Measurements from ENCODE around the gene LRRC75B. TPM values are rescaled to one million over a fixed set of nuclear protein-coding genes. Genes with fewer than 3 reads are reported as not detected.
"Not testable (repeated sequence)": the region's sequence is repeated elsewhere in the genome, so short reads cannot be mapped to it uniquely, and the experiment has no call there.

Gene LRRC75B
- 10 to 100 TPM in 1 of 2 donors, 1 to 10 TPM in 1; 8.5 to 11.3 TPM for polyA plus RNA-seq

- WGBS, 2 donors: 5% methylated on average over 69 to 72 of the region's 72 CpGs
- Histone ChIP-seq H3K27me3 (ENCODE audit: control insufficient read depth in 1 of 2, insufficient read depth in 2 of 2, low read length in 2 of 2) (no peaks in the 10 kb centered on the region), H3K9me3 (ENCODE audit: control insufficient read depth in 2 of 2, insufficient read depth in 1 of 2, low read depth in 1 of 2, low read length in 1 of 2) (peaks cover 0 to 2% of the 10 kb centered on the region in 2 donors), H3K4me1 (ENCODE audit: control insufficient read depth in 2 of 2, insufficient read depth in 2 of 2, low read length in 1 of 2) (peaks cover 0 to 17% of the 10 kb centered on the region in 2 donors), H3K27ac (ENCODE audit: low read depth in 2 of 2, low read length in 1 of 2) (peak within 1 kb of the TSS; percentile 65 to 72), H3K4me3 (ENCODE audit: low read depth in 1 of 2, low read length in 2 of 2) (peak within 1 kb of the TSS; percentile 62 to 71), H3K36me3 (ENCODE audit: control insufficient read depth in 2 of 2, insufficient read depth in 2 of 2, low read length in 1 of 2) (peaks cover 0 to 1% of the 10 kb centered on the region in 2 donors)
These were observed at the start of gene LRRC75B for GRCh38 chr22:24592851-24593558. Gene LRRC75B (minus strand): TSS chr22:24593073. CDS start chr22:24593039, 34 bp downstream.

- not testable (repeated sequence) for H3K36me3 ChIP-seq (ENCODE audit: control insufficient read depth in 2 of 2, insufficient read depth in 2 of 2, low read length in 1 of 2); H3K4me1 ChIP-seq (ENCODE audit: control insufficient read depth in 2 of 2, insufficient read depth in 2 of 2, low read length in 1 of 2); H3K9me3 ChIP-seq (ENCODE audit: control insufficient read depth in 2 of 2, insufficient read depth in 1 of 2, low read depth in 1 of 2, low read length in 1 of 2); H3K27me3 ChIP-seq (ENCODE audit: control insufficient read depth in 1 of 2, insufficient read depth in 2 of 2, low read length in 2 of 2); H3K4me3 ChIP-seq (ENCODE audit: low read depth in 1 of 2, low read length in 2 of 2); H3K27ac ChIP-seq (ENCODE audit: low read depth in 2 of 2, low read length in 1 of 2)
- WGBS, 2 donors: 77 to 79% methylated on average over 1 of the region's 1 CpG
These were observed 49.4 kb upstream of the LRRC75B start for GRCh38 chr22:24642307-24642706.

- not testable (repeated sequence) for H3K4me3 ChIP-seq (ENCODE audit: low read depth in 1 of 2, low read length in 2 of 2); H3K36me3 ChIP-seq (ENCODE audit: control insufficient read depth in 2 of 2, insufficient read depth in 2 of 2, low read length in 1 of 2); H3K27me3 ChIP-seq (ENCODE audit: control insufficient read depth in 1 of 2, insufficient read depth in 2 of 2, low read length in 2 of 2); H3K9me3 ChIP-seq (ENCODE audit: control insufficient read depth in 2 of 2, insufficient read depth in 1 of 2, low read depth in 1 of 2, low read length in 1 of 2); H3K4me1 ChIP-seq (ENCODE audit: control insufficient read depth in 2 of 2, insufficient read depth in 2 of 2, low read length in 1 of 2); H3K27ac ChIP-seq (ENCODE audit: low read depth in 2 of 2, low read length in 1 of 2)
- WGBS, 2 donors: 88 to 94% methylated on average over 3 of the region's 3 CpGs
These were observed 43.6 kb upstream of the LRRC75B start for GRCh38 chr22:24636513-24636912.

GRCh38 chr22:24634776-24635389 is 42.0 kb upstream of the LRRC75B start:
- H3K4me1 ChIP-seq (ENCODE audit: control insufficient read depth in 2 of 2, insufficient read depth in 2 of 2, low read length in 1 of 2); H3K27ac ChIP-seq (ENCODE audit: low read depth in 2 of 2, low read length in 1 of 2); H3K4me3 ChIP-seq (ENCODE audit: low read depth in 1 of 2, low read length in 2 of 2); H3K36me3 ChIP-seq (ENCODE audit: control insufficient read depth in 2 of 2, insufficient read depth in 2 of 2, low read length in 1 of 2); H3K27me3 ChIP-seq (ENCODE audit: control insufficient read depth in 1 of 2, insufficient read depth in 2 of 2, low read length in 2 of 2); H3K9me3 ChIP-seq (ENCODE audit: control insufficient read depth in 2 of 2, insufficient read depth in 1 of 2, low read depth in 1 of 2, low read length in 1 of 2): not testable (repeated sequence)
- WGBS, 2 donors: 46 to 48% methylated on average over 9 of the region's 10 CpGs

- not testable (repeated sequence) for H3K4me3 ChIP-seq (ENCODE audit: low read depth in 1 of 2, low read length in 2 of 2); H3K36me3 ChIP-seq (ENCODE audit: control insufficient read depth in 2 of 2, insufficient read depth in 2 of 2, low read length in 1 of 2); H3K27me3 ChIP-seq (ENCODE audit: control insufficient read depth in 1 of 2, insufficient read depth in 2 of 2, low read length in 2 of 2); H3K27ac ChIP-seq (ENCODE audit: low read depth in 2 of 2, low read length in 1 of 2); H3K4me1 ChIP-seq (ENCODE audit: control insufficient read depth in 2 of 2, insufficient read depth in 2 of 2, low read length in 1 of 2); H3K9me3 ChIP-seq (ENCODE audit: control insufficient read depth in 2 of 2, insufficient read depth in 1 of 2, low read depth in 1 of 2, low read length in 1 of 2)
- 65 to 68% methylated on average over 15 to 16 of the region's 16 CpGs for WGBS, 2 donors
These were observed 40.6 kb upstream of the LRRC75B start for GRCh38 chr22:24633231-24634023.

GRCh38 chr22:24632642-24633041 is 39.8 kb upstream of the LRRC75B start:
- H3K4me3 ChIP-seq (ENCODE audit: low read depth in 1 of 2, low read length in 2 of 2); H3K27ac ChIP-seq (ENCODE audit: low read depth in 2 of 2, low read length in 1 of 2); H3K36me3 ChIP-seq (ENCODE audit: control insufficient read depth in 2 of 2, insufficient read depth in 2 of 2, low read length in 1 of 2); H3K9me3 ChIP-seq (ENCODE audit: control insufficient read depth in 2 of 2, insufficient read depth in 1 of 2, low read depth in 1 of 2, low read length in 1 of 2); H3K4me1 ChIP-seq (ENCODE audit: control insufficient read depth in 2 of 2, insufficient read depth in 2 of 2, low read length in 1 of 2); H3K27me3 ChIP-seq (ENCODE audit: control insufficient read depth in 1 of 2, insufficient read depth in 2 of 2, low read length in 2 of 2): not testable (repeated sequence)
- WGBS, 2 donors: 32 to 39% methylated on average over 6 to 11 of the region's 13 CpGs

- H3K27me3 ChIP-seq (ENCODE audit: control insufficient read depth in 1 of 2, insufficient read depth in 2 of 2, low read length in 2 of 2); H3K9me3 ChIP-seq (ENCODE audit: control insufficient read depth in 2 of 2, insufficient read depth in 1 of 2, low read depth in 1 of 2, low read length in 1 of 2); H3K27ac ChIP-seq (ENCODE audit: low read depth in 2 of 2, low read length in 1 of 2); H3K36me3 ChIP-seq (ENCODE audit: control insufficient read depth in 2 of 2, insufficient read depth in 2 of 2, low read length in 1 of 2); H3K4me1 ChIP-seq (ENCODE audit: control insufficient read depth in 2 of 2, insufficient read depth in 2 of 2, low read length in 1 of 2); H3K4me3 ChIP-seq (ENCODE audit: low read depth in 1 of 2, low read length in 2 of 2): not testable (repeated sequence)
- WGBS, 2 donors: 67 to 68% methylated on average over 15 to 16 of the region's 16 CpGs
These were observed 38.7 kb upstream of the LRRC75B start for GRCh38 chr22:24631430-24632122.

GRCh38 chr22:24630812-24631427 is 38.0 kb upstream of the LRRC75B start:
- not testable (repeated sequence) for H3K27ac ChIP-seq (ENCODE audit: low read depth in 2 of 2, low read length in 1 of 2); H3K27me3 ChIP-seq (ENCODE audit: control insufficient read depth in 1 of 2, insufficient read depth in 2 of 2, low read length in 2 of 2); H3K9me3 ChIP-seq (ENCODE audit: control insufficient read depth in 2 of 2, insufficient read depth in 1 of 2, low read depth in 1 of 2, low read length in 1 of 2); H3K36me3 ChIP-seq (ENCODE audit: control insufficient read depth in 2 of 2, insufficient read depth in 2 of 2, low read length in 1 of 2); H3K4me1 ChIP-seq (ENCODE audit: control insufficient read depth in 2 of 2, insufficient read depth in 2 of 2, low read length in 1 of 2); H3K4me3 ChIP-seq (ENCODE audit: low read depth in 1 of 2, low read length in 2 of 2)
- WGBS, 2 donors: 54 to 62% methylated on average over 7 of the region's 7 CpGs

GRCh38 chr22:24629069-24629468 is 36.2 kb upstream of the LRRC75B start:
- 43 to 54% methylated on average over 7 to 9 of the region's 11 CpGs for WGBS, 2 donors
- H3K36me3 ChIP-seq (ENCODE audit: control insufficient read depth in 2 of 2, insufficient read depth in 2 of 2, low read length in 1 of 2); H3K4me3 ChIP-seq (ENCODE audit: low read depth in 1 of 2, low read length in 2 of 2); H3K4me1 ChIP-seq (ENCODE audit: control insufficient read depth in 2 of 2, insufficient read depth in 2 of 2, low read length in 1 of 2); H3K27me3 ChIP-seq (ENCODE audit: control insufficient read depth in 1 of 2, insufficient read depth in 2 of 2, low read length in 2 of 2); H3K27ac ChIP-seq (ENCODE audit: low read depth in 2 of 2, low read length in 1 of 2); H3K9me3 ChIP-seq (ENCODE audit: control insufficient read depth in 2 of 2, insufficient read depth in 1 of 2, low read depth in 1 of 2, low read length in 1 of 2): not testable (repeated sequence)

Measured in esophagus (tissue), 2 donors.